ENCODE data around the gene COX6A2.

GRCh38 chr16:31455601-31456314 lies 27.6 kb upstream of the COX6A2 start:
- no peak for TF ChIP-seq CTCF (IDR thresholded peaks at IDR 0.05)
- TF ChIP-seq POLR2AphosphoS5 (IDR thresholded peaks at IDR 0.05), result no peak
- no peak for TF ChIP-seq POLR2A (IDR thresholded peaks at IDR 0.05)

Measured in prostate gland (tissue), 2 donors.